ENCODE measurements around the gene RNU7-1. TPM values are rescaled to one million over a fixed set of nuclear protein-coding genes. Genes with fewer than 3 reads are reported as not detected.

Gene RNU7-1
- total and polyA plus RNA-seq, 10 donors, result not detected

- Histone ChIP-seq H3K4me1 (no peaks in the 10 kb centered on the region), H3K27ac (no peak overlapping the region), H3K36me3 (peaks cover 3 to 98% (median 65%) of the 10 kb centered on the region in 6 donors), H3K9me3 (no peaks in the 10 kb centered on the region), H3K4me3 (no peak overlapping the region), H3K27me3 (replicated peaks in 1 of 7) (no peaks in the 10 kb centered on the region)
- intact Hi-C loops (cut with DNase I; ENCODE audit: low total_unique reads), result no loop called here
- TF ChIP-seq POLR2A (IDR thresholded peaks at IDR 0.05) (no peak), POLR2AphosphoS5 (IDR thresholded peaks at IDR 0.05) (no peak), CTCF (IDR thresholded peaks at IDR 0.05 in 8 of 11, conservative IDR thresholded peaks at IDR 0.05 in 3 of 11) (no peak)
- WGBS, 5 donors, result 90 to 97% (median 91%) methylated on average over 7 of the region's 7 CpGs
- no peak for DNase-seq
Observed at GRCh38 chr12:6982532-6982931, 38.9 kb downstream of the RNU7-1 start.

DNA sequence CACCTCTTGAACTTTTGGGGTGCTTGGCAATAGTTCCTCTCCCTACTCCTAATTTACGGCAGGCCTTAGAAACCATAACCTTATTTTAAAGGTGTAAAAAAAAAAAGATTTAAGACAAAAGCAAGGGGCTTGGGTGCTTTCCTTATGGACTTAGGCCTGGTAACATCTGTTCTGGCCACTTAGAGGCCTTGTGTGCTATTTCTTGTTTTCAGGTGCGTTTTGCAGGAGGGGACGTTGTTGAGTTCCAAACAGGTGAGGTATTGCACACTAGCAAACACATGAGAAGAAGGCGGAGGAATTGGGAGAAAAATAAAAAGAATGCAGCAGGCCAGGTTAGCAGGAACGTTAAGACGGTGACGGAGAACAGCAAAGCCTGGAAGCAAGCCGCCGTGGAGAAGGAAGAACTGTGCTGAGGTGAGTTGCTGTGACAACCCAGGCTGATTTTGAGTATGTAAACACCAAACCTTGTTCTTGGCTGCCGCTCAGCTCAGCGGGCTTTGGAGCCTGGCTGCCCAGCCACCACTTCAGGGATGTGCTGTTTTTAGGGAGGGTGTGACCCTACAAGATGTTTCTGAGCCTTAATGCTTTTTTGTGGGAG is 44.4 kb downstream of the RNU7-1 start:
- WGBS, 5 donors, result 92 to 96% (median 95%) methylated on average over 11 of the region's 11 CpGs
- no peak for DNase-seq
- intact Hi-C loops (cut with DNase I; ENCODE audit: low total_unique reads), result no loop called here
- Histone ChIP-seq H3K9me3 (no peaks in the 10 kb centered on the region), H3K4me1 (no peaks in the 10 kb centered on the region), H3K27ac (no peak overlapping the region), H3K36me3 (peaks cover 0 to 92% (median 24%) of the 10 kb centered on the region in 6 donors), H3K27me3 (replicated peaks in 1 of 7) (no peaks in the 10 kb centered on the region), H3K4me3 (no peak overlapping the region)
- TF ChIP-seq CTCF (IDR thresholded peaks at IDR 0.05 in 8 of 11, conservative IDR thresholded peaks at IDR 0.05 in 3 of 11) (no peak), POLR2A (IDR thresholded peaks at IDR 0.05) (no peak), POLR2AphosphoS5 (IDR thresholded peaks at IDR 0.05) (no peak)

Small RNA genes within 50 kb of the gene (microRNA-seq; reads per million reads assigned to microRNA genes)
- gene MIR141, result 14.4 to 31.4 (median 18.2) reads per million in 3 donors
- gene MIR200C, result 170 to 334 (median 309) reads per million in 3 donors

Small RNA genes within 50 kb of the gene (small RNA-seq; reads per million reads assigned to genes)
- gene MIR141 (0.83 to 3.6 (median 2.7) reads per million in 4 donors), gene MIR200C (0.29 to 0.45 (median 0.41) reads per million in 4 donors), gene RNU7-1 (0 reads per million in 4 donors), gene SCARNA12 (0 to 0.55 (median 0.18) reads per million in 4 donors)

Other genes starting within 250 kb of the RNU7-1 start
- gene PIANP, start 243.0 kb upstream of the RNU7-1 start, total RNA-seq, result under 1 TPM in 2 of 7 donors, not detected in 5; 0.28 to 0.30 TPM
- under 1 TPM; 0.10 to 0.24 (median 0.15) TPM for gene PIANP, start 243.0 kb upstream of the RNU7-1 start, polyA plus RNA-seq
- gene COPS7A, start 219.8 kb upstream of the RNU7-1 start, total RNA-seq, result 10 to 100 TPM; 40.5 to 61.9 (median 49.9) TPM
- 10 to 100 TPM; 29.6 to 50.6 (median 33.7) TPM for gene COPS7A, start 219.8 kb upstream of the RNU7-1 start, polyA plus RNA-seq
- gene MLF2, start 190.7 kb upstream of the RNU7-1 start, total RNA-seq, result 100 to 1,000 TPM in 5 of 7 donors, 10 to 100 TPM in 2; 85.4 to 123 (median 104) TPM
- gene MLF2, start 190.7 kb upstream of the RNU7-1 start, polyA plus RNA-seq, result 100 to 1,000 TPM in 2 of 3 donors, 10 to 100 TPM in 1; 78.0 to 116 (median 101) TPM
- 100 to 1,000 TPM in 1 of 7 donors, 10 to 100 TPM in 6; 47.4 to 130 (median 89.1) TPM for gene PTMS, start 177.5 kb upstream of the RNU7-1 start, total RNA-seq
- 100 to 1,000 TPM in 2 of 3 donors, 10 to 100 TPM in 1; 70.5 to 169 (median 102) TPM for gene PTMS, start 177.5 kb upstream of the RNU7-1 start, polyA plus RNA-seq
- gene LAG3, start 171.3 kb upstream of the RNU7-1 start, total RNA-seq, result 10 to 100 TPM in 6 of 7 donors, 1 to 10 TPM in 1; 9.4 to 29.4 (median 17.9) TPM
- 1 to 10 TPM; 3.7 to 4.7 (median 4.5) TPM for gene LAG3, start 171.3 kb upstream of the RNU7-1 start, polyA plus RNA-seq
- gene CD4, start 154.3 kb upstream of the RNU7-1 start, total RNA-seq, result 100 to 1,000 TPM; 104 to 207 (median 180) TPM
- gene CD4, start 154.3 kb upstream of the RNU7-1 start, polyA plus RNA-seq, result 10 to 100 TPM; 21.8 to 32.8 (median 23.3) TPM
- gene GPR162, start 122.0 kb upstream of the RNU7-1 start, total RNA-seq, result 1 to 10 TPM; 2.1 to 7.1 (median 4.0) TPM
- gene GPR162, start 122.0 kb upstream of the RNU7-1 start, polyA plus RNA-seq, result 10 to 100 TPM in 2 of 3 donors, 1 to 10 TPM in 1; 5.0 to 14.7 (median 10.3) TPM
- 10 to 100 TPM in 2 of 7 donors, 1 to 10 TPM in 5; 4.2 to 11.7 (median 6.8) TPM for gene P3H3, start 115.4 kb upstream of the RNU7-1 start, total RNA-seq
- gene P3H3, start 115.4 kb upstream of the RNU7-1 start, polyA plus RNA-seq, result 1 to 10 TPM; 4.6 to 6.9 (median 4.7) TPM
- 1 to 10 TPM in 6 of 7 donors, under 1 TPM in 1; 0.75 to 3.9 (median 2.6) TPM for gene GNB3, start 102.9 kb upstream of the RNU7-1 start, total RNA-seq
- 1 to 10 TPM in 1 of 3 donors, under 1 TPM in 2; 0.93 to 1.3 (median 0.94) TPM for gene GNB3, start 102.9 kb upstream of the RNU7-1 start, polyA plus RNA-seq
- gene CDCA3, start 92.5 kb upstream of the RNU7-1 start, total RNA-seq, result 10 to 100 TPM in 1 of 7 donors, 1 to 10 TPM in 6; 1.9 to 10.2 (median 5.8) TPM
- gene CDCA3, start 92.5 kb upstream of the RNU7-1 start, polyA plus RNA-seq, result 10 to 100 TPM in 1 of 3 donors, 1 to 10 TPM in 2; 3.6 to 18.1 (median 5.1) TPM
- gene USP5, start 91.7 kb upstream of the RNU7-1 start, total RNA-seq, result 10 to 100 TPM; 29.8 to 62.4 (median 53.5) TPM
- 10 to 100 TPM; 23.1 to 40.5 (median 23.6) TPM for gene USP5, start 91.7 kb upstream of the RNU7-1 start, polyA plus RNA-seq
- gene TPI1, start 76.3 kb upstream of the RNU7-1 start, total RNA-seq, result 100 to 1,000 TPM; 218 to 471 (median 288) TPM
- 100 to 1,000 TPM; 234 to 364 (median 311) TPM for gene TPI1, start 76.3 kb upstream of the RNU7-1 start, polyA plus RNA-seq
- 10 to 100 TPM in 4 of 7 donors, 1 to 10 TPM in 3; 7.0 to 12.9 (median 10.3) TPM for gene SPSB2, start 70.5 kb upstream of the RNU7-1 start, total RNA-seq
- gene SPSB2, start 70.5 kb upstream of the RNU7-1 start, polyA plus RNA-seq, result 10 to 100 TPM; 11.3 to 17.0 (median 11.5) TPM
- 1 to 10 TPM; 3.1 to 9.6 (median 5.9) TPM for gene LRRC23, start 39.0 kb upstream of the RNU7-1 start, total RNA-seq
- gene LRRC23, start 39.0 kb upstream of the RNU7-1 start, polyA plus RNA-seq, result 10 to 100 TPM in 1 of 3 donors, 1 to 10 TPM in 2; 7.0 to 10.1 (median 7.5) TPM
- gene ENO2, start 29.2 kb upstream of the RNU7-1 start, total RNA-seq, result 10 to 100 TPM in 6 of 7 donors, 1 to 10 TPM in 1; 7.6 to 37.7 (median 25.0) TPM
- gene ENO2, start 29.2 kb upstream of the RNU7-1 start, polyA plus RNA-seq, result 10 to 100 TPM; 11.5 to 41.3 (median 29.1) TPM
- 100 to 1,000 TPM in 1 of 7 donors, 10 to 100 TPM in 6; 64.7 to 112 (median 81.7) TPM for gene ATN1, start 15.9 kb upstream of the RNU7-1 start, total RNA-seq
- gene ATN1, start 15.9 kb upstream of the RNU7-1 start, polyA plus RNA-seq, result 10 to 100 TPM; 10.1 to 42.0 (median 21.4) TPM
- 100 to 1,000 TPM in 6 of 7 donors, 10 to 100 TPM in 1; 79.2 to 364 (median 116) TPM for gene C12orf57, start 206 bp downstream of the RNU7-1 start, total RNA-seq
- 100 to 1,000 TPM; 181 to 323 (median 242) TPM for gene C12orf57, start 206 bp downstream of the RNU7-1 start, polyA plus RNA-seq
- gene PTPN6, start 7.5 kb downstream of the RNU7-1 start, total RNA-seq, result 100 to 1,000 TPM; 314 to 431 (median 423) TPM
- gene PTPN6, start 7.5 kb downstream of the RNU7-1 start, polyA plus RNA-seq, result 100 to 1,000 TPM; 398 to 713 (median 604) TPM
- 100 to 1,000 TPM; 127 to 143 (median 133) TPM for gene PHB2, start 26.8 kb downstream of the RNU7-1 start, total RNA-seq
- 100 to 1,000 TPM; 166 to 199 (median 177) TPM for gene PHB2, start 26.8 kb downstream of the RNU7-1 start, polyA plus RNA-seq
- gene EMG1, start 27.1 kb downstream of the RNU7-1 start, total RNA-seq, result 10 to 100 TPM; 19.9 to 56.3 (median 44.0) TPM
- gene EMG1, start 27.1 kb downstream of the RNU7-1 start, polyA plus RNA-seq, result 10 to 100 TPM; 23.6 to 38.3 (median 37.1) TPM
- 10 to 100 TPM; 28.8 to 52.5 (median 40.8) TPM for gene LPCAT3, start 74.7 kb downstream of the RNU7-1 start, total RNA-seq
- gene LPCAT3, start 74.7 kb downstream of the RNU7-1 start, polyA plus RNA-seq, result 10 to 100 TPM in 2 of 3 donors, 1 to 10 TPM in 1; 9.7 to 13.5 (median 11.2) TPM
- 100 to 1,000 TPM; 235 to 451 (median 312) TPM for gene C1S, start 116.9 kb downstream of the RNU7-1 start, total RNA-seq
- gene C1S, start 116.9 kb downstream of the RNU7-1 start, polyA plus RNA-seq, result 100 to 1,000 TPM; 102 to 179 (median 128) TPM
- 100 to 1,000 TPM; 188 to 421 (median 289) TPM for gene C1R, start 148.6 kb downstream of the RNU7-1 start, total RNA-seq
- gene C1R, start 148.6 kb downstream of the RNU7-1 start, polyA plus RNA-seq, result 100 to 1,000 TPM in 2 of 3 donors, 10 to 100 TPM in 1; 91.8 to 183 (median 154) TPM
- 100 to 1,000 TPM in 3 of 7 donors, 10 to 100 TPM in 4; 67.0 to 126 (median 93.1) TPM for gene C1RL, start 165.4 kb downstream of the RNU7-1 start, total RNA-seq
- 10 to 100 TPM; 19.1 to 26.1 (median 20.3) TPM for gene C1RL, start 165.4 kb downstream of the RNU7-1 start, polyA plus RNA-seq
- 100 to 1,000 TPM in 5 of 7 donors, 10 to 100 TPM in 2; 55.5 to 158 (median 106) TPM for gene RBP5, start 185.1 kb downstream of the RNU7-1 start, total RNA-seq
- gene RBP5, start 185.1 kb downstream of the RNU7-1 start, polyA plus RNA-seq, result 100 to 1,000 TPM in 1 of 3 donors, 10 to 100 TPM in 2; 93.2 to 170 (median 97.7) TPM
- 100 to 1,000 TPM in 2 of 7 donors, 10 to 100 TPM in 5; 40.1 to 131 (median 87.9) TPM for gene CLSTN3, start 186.6 kb downstream of the RNU7-1 start, total RNA-seq
- 10 to 100 TPM; 15.0 to 21.5 (median 18.7) TPM for gene CLSTN3, start 186.6 kb downstream of the RNU7-1 start, polyA plus RNA-seq
- gene PEX5, start 245.9 kb downstream of the RNU7-1 start, total RNA-seq, result 10 to 100 TPM; 16.9 to 35.8 (median 25.5) TPM
- 10 to 100 TPM; 13.4 to 19.3 (median 14.4) TPM for gene PEX5, start 245.9 kb downstream of the RNU7-1 start, polyA plus RNA-seq

All from spleen (tissue), 11 donors.